Common myeloid progenitor, CD34-positive (primary cell): ENCODE results near the gene IMPG2.
A peak's percentile ranks its signal among the peaks of the same experiment; 100 is the strongest.
"Not testable (repeated sequence)": the region's sequence is repeated elsewhere in the genome, so short reads cannot be mapped to it uniquely, and the experiment has no call there.

Experiments used
- CTCF ChIA-PET: fragments of 350-600 bp; sonication (Branson Sonifier 250); formaldehyde crosslinking; loops from one replicate; lab custom pipeline; 2021; ENCODE audit warnings: antibody characterized with exemption; lab: Charles Lee
- POLR2A ChIA-PET: fragments of 350-600 bp; sonication (Branson Sonifier 250); formaldehyde crosslinking; loops from one replicate; lab custom pipeline; 2021; ENCODE audit warnings: antibody characterized with exemption; lab: Charles Lee
- DNase-seq, 3 donors: peaks; one replicate each; pipeline versions ENCODE4 v3.0.0 to v3.0.0-alpha.2; 2013
- H3K27ac ChIP-seq, 2 experiments: 1 replicate in 1 of 2; 2 replicates in 1 of 2; pipeline ENCODE4 v1.7.0; 2013; ENCODE audit warnings: inconsistent platforms in 2 of 2, low read length in 2 of 2, mild to moderate bottlenecking in 2 of 2, low read depth in 1 of 2, moderate library complexity in 1 of 2; ENCODE audit not compliant: severe bottlenecking in 2 of 2, insufficient read depth in 1 of 2, poor library complexity in 1 of 2
- H3K27me3 ChIP-seq, 5 experiments: replicated peaks in 2 of 5; 1 replicate in 3 of 5; 2 replicates in 2 of 5; pipeline versions ENCODE4 v1.6.1 to v1.7.0; 2013; ENCODE audit warnings: low read length in 4 of 5, mild to moderate bottlenecking in 2 of 5, moderate library complexity in 2 of 5, inconsistent platforms in 1 of 5; ENCODE audit not compliant: insufficient read depth in 5 of 5, control insufficient read depth in 4 of 5
- H3K36me3 ChIP-seq, 4 experiments: 1 replicate in 2 of 4; 2 replicates in 2 of 4; pipeline versions ENCODE4 v1.6.1 to v1.7.0; 2013; ENCODE audit warnings: low read length in 3 of 4, control low read depth in 1 of 4, mild to moderate bottlenecking in 1 of 4; ENCODE audit not compliant: control insufficient read depth in 4 of 4, insufficient read depth in 4 of 4
- H3K4me1 ChIP-seq, 4 experiments: 1 replicate in 3 of 4; 2 replicates in 1 of 4; pipeline versions ENCODE4 v1.6.1 to v1.7.1; 2013; ENCODE audit warnings: low read length in 3 of 4, mild to moderate bottlenecking in 3 of 4, control low read depth in 1 of 4, inconsistent platforms in 1 of 4, moderate library complexity in 1 of 4; ENCODE audit not compliant: control insufficient read depth in 4 of 4, insufficient read depth in 4 of 4; ENCODE audit errors: control extremely low read depth in 1 of 4
- H3K4me3 ChIP-seq, 7 experiments: 1 replicate in 4 of 7; 2 replicates in 3 of 7; pipeline versions ENCODE4 v1.5.1 to v1.7.0; 2013; ENCODE audit warnings: mild to moderate bottlenecking in 7 of 7, low read length in 6 of 7, moderate library complexity in 6 of 7, inconsistent platforms in 2 of 7, low read depth in 2 of 7, control low read depth in 1 of 7; ENCODE audit not compliant: insufficient read depth in 4 of 7, control insufficient read depth in 1 of 7; ENCODE audit errors: extremely low read depth in 1 of 7
- H3K9me3 ChIP-seq, 5 experiments: 1 replicate in 4 of 5; 2 replicates in 1 of 5; pipeline versions ENCODE4 v1.6.1 to v1.7.1; 2013; ENCODE audit warnings: low read length in 4 of 5, mild to moderate bottlenecking in 2 of 5, inconsistent platforms in 1 of 5, low read depth in 1 of 5, moderate library complexity in 1 of 5; ENCODE audit not compliant: control insufficient read depth in 4 of 5, insufficient read depth in 2 of 5; ENCODE audit errors: control extremely low read depth in 1 of 5
- WGBS: methylation state at CpG from one replicate; pipeline ENCODE4 v1.1.5; 2013; ENCODE audit not compliant: insufficient coverage; 5-methylcytosine and 5-hydroxymethylcytosine counted together

The IMPG2 gene

GRCh38 chr3:101319531-101319930 is 844 bp downstream of the IMPG2 start:
- Histone ChIP-seq H3K27me3 (no peaks in the 10 kb centered on the region), H3K9me3 (no peaks in the 10 kb centered on the region), H3K4me3 (no peak overlapping the region), H3K27ac (no peak overlapping the region), H3K4me1 (no peaks in the 10 kb centered on the region), H3K36me3 (no peaks in the 10 kb centered on the region)
- CTCF ChIA-PET: no interaction called here
- no peak for DNase-seq
- POLR2A ChIA-PET: no interaction called here
- WGBS: 80% methylated on average over 2 of the region's 5 CpGs

GRCh38 chr3:101312545-101312944 is 7.8 kb downstream of the IMPG2 start:
- WGBS: no CpG with 5 or more reads among the region's 2 CpGs
- Histone ChIP-seq H3K27ac (no peak overlapping the region), H3K36me3 (peaks cover 0 to 5% (median 0%) of the 10 kb centered on the region in 4 experiments), H3K9me3 (peaks cover 0 to 20% (median 11%) of the 10 kb centered on the region in 5 experiments), H3K27me3 (no peaks in the 10 kb centered on the region), H3K4me1 (no peaks in the 10 kb centered on the region), H3K4me3 (no peak overlapping the region)
- ChIA-PET CTCF (interaction anchor here (0.8 kb wide), 1 partner anchor 15 kb away, joined by 3 read pairs; no protein-coding TSS in a partner anchor), POLR2A (interaction anchor here (0.6 kb wide), 1 partner anchor 273 kb away, joined by 3 read pairs; no protein-coding TSS in a partner anchor)
- DNase-seq: no peak

GRCh38 chr3:101311676-101312075 is 8.7 kb downstream of the IMPG2 start:
- DNase-seq: no peak
- POLR2A ChIA-PET: no interaction called here
- H3K9me3 ChIP-seq: peaks cover 0 to 25% (median 11%) of the 10 kb centered on the region in 5 experiments
- CTCF ChIA-PET: interaction anchor here (0.8 to 0.9 kb wide), 2 partner anchors 14 to 42 kb away, joined by 3 to 4 read pairs; no protein-coding TSS in a partner anchor
- no peak overlapping the region for H3K27ac ChIP-seq
- H3K27me3 ChIP-seq: no peaks in the 10 kb centered on the region
- H3K36me3 ChIP-seq: peaks cover 0 to 5% (median 0%) of the 10 kb centered on the region in 4 experiments
- no CpG with 5 or more reads among the region's 2 CpGs for WGBS
- H3K4me3 ChIP-seq: no peak overlapping the region
- H3K4me1 ChIP-seq: no peaks in the 10 kb centered on the region

GRCh38 chr3:101310978-101311375 is 9.4 kb downstream of the IMPG2 start:
- no peak overlapping the region for H3K4me3 ChIP-seq
- H3K4me1 ChIP-seq: no peaks in the 10 kb centered on the region
- peaks cover 0 to 25% (median 11%) of the 10 kb centered on the region in 5 experiments for H3K9me3 ChIP-seq
- DNase-seq: no peak
- ChIA-PET CTCF (interaction anchor here (0.9 to 1.4 kb wide), 2 partner anchors 42 to 104 kb away, joined by 3 to 4 read pairs; no protein-coding TSS in a partner anchor), POLR2A (no interaction called here)
- no peak overlapping the region for H3K27ac ChIP-seq
- H3K36me3 ChIP-seq: peaks cover 0 to 5% (median 0%) of the 10 kb centered on the region in 4 experiments
- H3K27me3 ChIP-seq: no peaks in the 10 kb centered on the region

GRCh38 chr3:101308147-101308772 is 12.1 kb downstream of the IMPG2 start:
- CTCF ChIA-PET, H3K4me1 ChIP-seq, H3K36me3 ChIP-seq, H3K4me3 ChIP-seq, POLR2A ChIA-PET, H3K27me3 ChIP-seq, H3K27ac ChIP-seq: not testable (repeated sequence)
- H3K9me3 ChIP-seq: peaks cover 0 to 25% (median 11%) of the 10 kb centered on the region in 5 experiments
- DNase-seq: peak in 2 of 3 donors; percentile 14 to 28

GRCh38 chr3:101303836-101304235 is 16.5 kb downstream of the IMPG2 start:
- Histone ChIP-seq H3K27ac (no peak overlapping the region), H3K4me3 (no peak overlapping the region), H3K4me1 (no peaks in the 10 kb centered on the region), H3K9me3 (peaks cover 0 to 23% (median 11%) of the 10 kb centered on the region in 5 experiments), H3K36me3 (peaks cover 0 to 4% (median under 1%) of the 10 kb centered on the region in 4 experiments), H3K27me3 (no peaks in the 10 kb centered on the region)
- DNase-seq: no peak
- ChIA-PET CTCF (no interaction called here), POLR2A (no interaction called here)

GRCh38 chr3:101303089-101303731 is 17.2 kb downstream of the IMPG2 start:
- H3K27ac ChIP-seq: no peak overlapping the region
- WGBS: 50% methylated on average over 2 of the region's 5 CpGs
- DNase-seq: peak in 1 of 3 donors; percentile 3
- peak overlapping the region in 1 of 7 experiments; percentile 54 for H3K4me3 ChIP-seq
- no peaks in the 10 kb centered on the region for H3K4me1 ChIP-seq
- ChIA-PET POLR2A (no interaction called here), CTCF (interaction anchor here (0.6 kb wide), 1 partner anchor 176 kb away, joined by 6 read pairs; no protein-coding TSS in a partner anchor)
- peaks cover 0 to 17% (median 5%) of the 10 kb centered on the region in 5 experiments for H3K9me3 ChIP-seq
- no peaks in the 10 kb centered on the region for H3K27me3 ChIP-seq
- peaks cover 0 to 4% (median under 1%) of the 10 kb centered on the region in 4 experiments for H3K36me3 ChIP-seq
